AG08395 (cell line): ENCODE measurements around the gene POLR3E.
"Not testable (repeated sequence)": the region's sequence is repeated elsewhere in the genome, so short reads cannot be mapped to it uniquely, and the experiment has no call there.

Experiments used
- DNase-seq: peaks from one replicate; pipeline ENCODE4 v3.0.0; 2012; ENCODE audit warnings: mixed read lengths, low spot score

POLR3E gene

GRCh38 chr16:22366371-22366770, 69.2 kb downstream of the POLR3E start:
- no peak for DNase-seq

- DNase-seq: no peak
Measured at GRCh38 chr16:22366889-22367288, 69.7 kb downstream of the POLR3E start.

GRCh38 chr16:22368200-22368826, 71.1 kb downstream of the POLR3E start:
- DNase-seq: not testable (repeated sequence)

- DNase-seq: no peak
Measured at GRCh38 chr16:22369221-22369811, 72.1 kb downstream of the POLR3E start.

- peak; percentile 55 for DNase-seq
Measured at GRCh38 chr16:22370038-22370820, 73.0 kb downstream of the POLR3E start.

GRCh38 chr16:22372882-22373661, 75.9 kb downstream of the POLR3E start:
- DNase-seq: no peak

- DNase-seq: peak; percentile 11
Measured at GRCh38 chr16:22373662-22374310, 76.6 kb downstream of the POLR3E start.

- DNase-seq: peak; percentile 98
Measured at GRCh38 chr16:22374311-22375116, 77.3 kb downstream of the POLR3E start, which contains the start of gene CDR2. CDR2 (minus strand) TSS chr16:22374619; CDS start chr16:22374309, 310 bp downstream.

GRCh38 chr16:22375117-22375962, 78.1 kb downstream of the POLR3E start:
- DNase-seq: no peak

- DNase-seq: no peak
Measured at GRCh38 chr16:22375963-22376640, 78.9 kb downstream of the POLR3E start.

GRCh38 chr16:22379656-22380055, 82.4 kb downstream of the POLR3E start:
- DNase-seq: no peak

GRCh38 chr16:22380529-22380928, 83.3 kb downstream of the POLR3E start:
- DNase-seq: no peak

GRCh38 chr16:22381392-22381791, 84.2 kb downstream of the POLR3E start:
- no peak for DNase-seq

- DNase-seq: no peak
Measured at GRCh38 chr16:22383827-22384226, 86.6 kb downstream of the POLR3E start.
